ENCODE data around the gene SPATA1.
"Not testable (repeated sequence)": the region's sequence is repeated elsewhere in the genome, so short reads cannot be mapped to it uniquely, and the experiment has no call there.

SPATA1 gene

GRCh38 chr1:84506002-84506728 lies at the start of gene SPATA1, which contains the start of gene GNG5:
Gene SPATA1 (plus strand): TSS chr1:84506386. CDS start chr1:84516360, 9,974 bp downstream.
Gene GNG5 (minus strand): TSS chr1:84506581. CDS start chr1:84506091, 490 bp downstream.
- peak; percentile 96 for DNase-seq (ENCODE audit: low read depth)

GRCh38 chr1:84462118-84462517 lies 44.1 kb upstream of the SPATA1 start:
- DNase-seq (ENCODE audit: low read depth): no peak

GRCh38 chr1:84467298-84467697 lies 38.9 kb upstream of the SPATA1 start:
- DNase-seq (ENCODE audit: low read depth): no peak

GRCh38 chr1:84476225-84476624 lies 30.0 kb upstream of the SPATA1 start:
- DNase-seq (ENCODE audit: low read depth): no peak

- peak; percentile 68 for DNase-seq (ENCODE audit: low read depth)
Measured at GRCh38 chr1:84478876-84479868, 27.0 kb upstream of the SPATA1 start, which contains the start of gene RPF1. Gene RPF1 (plus strand): TSS chr1:84479266. CDS start chr1:84479282, 16 bp downstream.

- no peak for DNase-seq (ENCODE audit: low read depth)
Measured at GRCh38 chr1:84479998-84480397, 26.2 kb upstream of the SPATA1 start.

GRCh38 chr1:84480650-84481049 lies 25.5 kb upstream of the SPATA1 start:
- DNase-seq (ENCODE audit: low read depth): no peak

GRCh38 chr1:84481317-84481716 lies 24.9 kb upstream of the SPATA1 start:
- DNase-seq (ENCODE audit: low read depth): no peak

- no peak for DNase-seq (ENCODE audit: low read depth)
Measured at GRCh38 chr1:84488107-84488506, 18.1 kb upstream of the SPATA1 start.

- DNase-seq (ENCODE audit: low read depth): no peak
Measured at GRCh38 chr1:84489766-84490165, 16.4 kb upstream of the SPATA1 start.

- DNase-seq (ENCODE audit: low read depth): no peak
Measured at GRCh38 chr1:84492726-84493125, 13.5 kb upstream of the SPATA1 start.

GRCh38 chr1:84493747-84494146 lies 12.4 kb upstream of the SPATA1 start:
- no peak for DNase-seq (ENCODE audit: low read depth)

- no peak for DNase-seq (ENCODE audit: low read depth)
Measured at GRCh38 chr1:84496498-84496897, 9.7 kb upstream of the SPATA1 start.

GRCh38 chr1:84497631-84498275 lies 8.4 kb upstream of the SPATA1 start:
- DNase-seq (ENCODE audit: low read depth): no peak

GRCh38 chr1:84502927-84503326 lies 3.3 kb upstream of the SPATA1 start:
- no peak for DNase-seq (ENCODE audit: low read depth)

GRCh38 chr1:84504580-84505492 lies 1.4 kb upstream of the SPATA1 start:
- DNase-seq (ENCODE audit: low read depth): no peak

GRCh38 chr1:84505493-84506001 lies 639 bp upstream of the SPATA1 start:
- no peak for DNase-seq (ENCODE audit: low read depth)

GRCh38 chr1:84506729-84507453 lies 705 bp downstream of the SPATA1 start:
- DNase-seq (ENCODE audit: low read depth): no peak

GRCh38 chr1:84507887-84508286 lies 1.7 kb downstream of the SPATA1 start:
- not testable (repeated sequence) for DNase-seq (ENCODE audit: low read depth)

GRCh38 chr1:84508510-84508909 lies 2.3 kb downstream of the SPATA1 start:
- DNase-seq (ENCODE audit: low read depth): no peak
